IMR-90 (cell line): ENCODE results near the gene RASGRP1.

ENCODE experiments used
- BHLHE40 ChIP-seq: fragments of 150-350 bp; IDR thresholded peaks from 2 replicates; pipeline ENCODE4 v1.6.1; 2016; ENCODE audit warnings: mild to moderate bottlenecking, low read depth, low read length
- CEBPB ChIP-seq: IDR thresholded peaks from 2 replicates; pipeline ENCODE4 v1.6.1; 2012; ENCODE audit warnings: low read depth, low read length, improper control_type of control experiment
- CHD1 ChIP-seq: IDR thresholded peaks from 2 replicates; pipeline ENCODE4 v1.6.1; 2012; ENCODE audit warnings: low read depth, low read length, improper control_type of control experiment
- CTCF ChIP-seq: conservative IDR thresholded peaks from 2 replicates; pipeline ENCODE4 v1.5.1; 2012; ENCODE audit warnings: mild to moderate bottlenecking, low read depth, low read length, improper control_type of control experiment
- MAZ ChIP-seq: IDR thresholded peaks from 2 replicates; pipeline ENCODE4 v1.6.1; 2012; ENCODE audit warnings: low read depth, mild to moderate bottlenecking, low read length, improper control_type of control experiment, moderate library complexity, borderline replicate concordance
- POLR2A ChIP-seq: IDR thresholded peaks from 2 replicates; pipeline ENCODE4 v1.6.1; 2012; ENCODE audit warnings: mild to moderate bottlenecking, low read depth, low read length
- RCOR1 ChIP-seq: IDR thresholded peaks from 2 replicates; pipeline ENCODE4 v1.6.1; 2012; ENCODE audit warnings: mild to moderate bottlenecking, low read length, improper control_type of control experiment; ENCODE audit not compliant: insufficient replicate concordance
- SMC3 ChIP-seq: fragments of 150-350 bp; IDR thresholded peaks from 2 replicates; pipeline ENCODE4 v1.6.1; 2016; ENCODE audit warnings: low read depth, mild to moderate bottlenecking, antibody characterized with exemption, low read length, moderate library complexity
- USF2 ChIP-seq: fragments of 150-350 bp; IDR thresholded peaks from 2 replicates; pipeline ENCODE4 v1.6.1; 2017; ENCODE audit warnings: mild to moderate bottlenecking, antibody characterized with exemption, low read length, low read depth

GRCh38 chr15:38565287-38565670 lies 665 bp upstream of the RASGRP1 start:
- TF ChIP-seq POLR2A (no peak), CTCF (no peak), USF2 (no peak), CHD1 (no peak), CEBPB (no peak), BHLHE40 (no peak), MAZ (no peak), RCOR1 (no peak), SMC3 (no peak)
